Smooth muscle cell (in vitro differentiated cells): ENCODE measurements around the gene ARL3. TPM values are rescaled to one million over a fixed set of nuclear protein-coding genes. Genes with fewer than 3 reads are reported as not detected.

Experiments used
- DNase-seq: peaks from one replicate; lab custom pipeline; 2025; ENCODE audit not compliant: unreplicated experiment; lab: John Stamatoyannopoulos, UW
- H2AFZ ChIP-seq: fragments of 200-600 bp; sonication (generic); 2 replicates; pipeline ENCODE4 v1.6.0; 2016; ENCODE audit warnings: antibody characterized with exemption, low read depth, mild to moderate bottlenecking
- H3F3A ChIP-seq: fragments of 200-600 bp; sonication (generic); 2 replicates; pipeline ENCODE4 v1.6.0; 2017; ENCODE audit warnings: antibody characterized with exemption, low read depth
- H3K27ac ChIP-seq: fragments of 200-600 bp; sonication (generic); 2 replicates; pipeline ENCODE4 v1.5.1; 2016; ENCODE audit warnings: low read depth, mild to moderate bottlenecking
- H3K27me3 ChIP-seq: fragments of 200-600 bp; sonication (generic); 2 replicates; pipeline ENCODE4 v1.6.1; 2016; ENCODE audit warnings: low read depth, mild to moderate bottlenecking
- H3K36me3 ChIP-seq: fragments of 200-600 bp; sonication (generic); 2 replicates; pipeline ENCODE4 v1.5.1; 2016; ENCODE audit warnings: low read depth
- H3K4me1 ChIP-seq: fragments of 200-600 bp; sonication (generic); 2 replicates; pipeline ENCODE4 v1.5.1; 2016; ENCODE audit warnings: low read depth
- H3K4me2 ChIP-seq: fragments of 200-600 bp; sonication (generic); 2 replicates; pipeline ENCODE4 v1.6.0; 2016; ENCODE audit warnings: mild to moderate bottlenecking
- H3K4me3 ChIP-seq: fragments of 200-600 bp; sonication (generic); 2 replicates; pipeline ENCODE4 v1.5.1; 2016; ENCODE audit warnings: mild to moderate bottlenecking
- H3K79me2 ChIP-seq: fragments of 200-600 bp; sonication (generic); 2 replicates; pipeline ENCODE4 v1.6.0; 2016; ENCODE audit warnings: low read depth, mild to moderate bottlenecking
- H3K9ac ChIP-seq: fragments of 200-600 bp; sonication (generic); 2 replicates; pipeline ENCODE4 v1.6.0; 2016; ENCODE audit warnings: low read depth
- H3K9me3 ChIP-seq: fragments of 200-600 bp; sonication (generic); replicated peaks from 2 replicates; pipeline ENCODE4 v1.5.1; 2016; ENCODE audit warnings: low read depth
- H4K20me1 ChIP-seq: fragments of 200-600 bp; sonication (generic); 2 replicates; pipeline ENCODE4 v1.6.0; 2016; ENCODE audit warnings: low read depth
- CTCF ChIP-seq: fragments of 200-600 bp; sonication (generic); IDR thresholded peaks from 2 replicates; pipeline ENCODE4 v1.5.1; 2017; ENCODE audit warnings: borderline replicate concordance, mild to moderate bottlenecking, antibody characterized with exemption; ENCODE audit not compliant: insufficient read depth, poor library complexity, severe bottlenecking
- WGBS: methylation state at CpG from one replicate; pipeline ENCODE4 v1.1.7; 2016; ENCODE audit warnings: low lambda C conversion rate; 5-methylcytosine and 5-hydroxymethylcytosine counted together
- polyA plus RNA-seq: library from polyadenylated mRNA; unstranded; fragments of >200 nt; fragmentation: Nextera tagmentation; extraction: Ambion mirVana; gene quantifications from 2 replicates; pipeline ENCODE4 v1.2.1, GENCODE V29; 2016
- total RNA-seq: library from RNA; depleted of rRNA; stranded (reverse); fragments of >200 nt; gene quantifications from 2 replicates; pipeline ENCODE4 v1.2.3, GENCODE V29; 2014

ARL3 gene
- total and polyA plus RNA-seq, 2 experiments from 2014 or later, result 12.7 to 30.2 TPM

DNA sequence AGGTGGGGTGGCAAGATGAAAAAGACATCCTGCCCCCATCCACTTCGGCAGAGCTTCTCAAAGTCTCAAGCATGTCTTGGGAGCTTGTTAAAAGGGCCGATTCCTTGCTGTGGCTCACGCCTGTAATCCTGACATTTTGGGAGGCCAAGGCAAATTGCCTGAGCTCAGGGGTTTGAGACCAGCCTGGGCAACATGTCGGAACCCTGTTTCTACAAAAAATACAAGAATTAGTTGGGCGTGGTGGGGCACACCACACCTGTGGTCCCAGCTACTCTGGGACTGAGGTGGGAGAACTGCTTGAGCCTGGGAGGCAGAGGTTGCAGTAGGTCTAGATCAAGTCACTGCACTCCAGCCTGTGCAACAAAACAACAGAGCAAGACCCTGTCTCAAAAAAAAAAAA, 55.4 kb downstream of the ARL3 start:
- no peak overlapping the region for H3K27ac ChIP-seq
- 88% methylated on average over 5 of the region's 5 CpGs for WGBS
- H3K9ac ChIP-seq, result no peak overlapping the region

GRCh38 chr10:102657984-102658724, 56.0 kb downstream of the ARL3 start:
- Histone ChIP-seq H3K79me2 (peaks cover 16% of the 10 kb centered on the region), H3K36me3 (no peaks in the 10 kb centered on the region), H3K4me3 (no peak overlapping the region), H3K27me3 (no peaks in the 10 kb centered on the region), H3K4me1 (peaks cover 11% of the 10 kb centered on the region), H2AFZ (no peak overlapping the region), H3K4me2 (no peak overlapping the region), H3K9ac (no peak overlapping the region), H3K9me3 (no peaks in the 10 kb centered on the region), H3F3A (peaks cover 9% of the 10 kb centered on the region), H4K20me1 (peaks cover 54% of the 10 kb centered on the region), H3K27ac (no peak overlapping the region)
- DNase-seq, result no peak
- no peak for TF ChIP-seq CTCF
- 91% methylated on average over 13 of the region's 13 CpGs for WGBS

More for the DNA sequence above, 55.4 kb downstream of the ARL3 start:
- Histone ChIP-seq H3K4me3 (no peak overlapping the region), H3K9me3 (no peaks in the 10 kb centered on the region), H3K27me3 (no peaks in the 10 kb centered on the region), H3F3A (peaks cover 9% of the 10 kb centered on the region), H3K4me2 (no peak overlapping the region), H2AFZ (no peak overlapping the region), H4K20me1 (peaks cover 47% of the 10 kb centered on the region), H3K4me1 (peaks cover 11% of the 10 kb centered on the region), H3K79me2 (peaks cover 10% of the 10 kb centered on the region), H3K36me3 (no peaks in the 10 kb centered on the region)
- no peak for TF ChIP-seq CTCF
- DNase-seq, result no peak

DNA sequence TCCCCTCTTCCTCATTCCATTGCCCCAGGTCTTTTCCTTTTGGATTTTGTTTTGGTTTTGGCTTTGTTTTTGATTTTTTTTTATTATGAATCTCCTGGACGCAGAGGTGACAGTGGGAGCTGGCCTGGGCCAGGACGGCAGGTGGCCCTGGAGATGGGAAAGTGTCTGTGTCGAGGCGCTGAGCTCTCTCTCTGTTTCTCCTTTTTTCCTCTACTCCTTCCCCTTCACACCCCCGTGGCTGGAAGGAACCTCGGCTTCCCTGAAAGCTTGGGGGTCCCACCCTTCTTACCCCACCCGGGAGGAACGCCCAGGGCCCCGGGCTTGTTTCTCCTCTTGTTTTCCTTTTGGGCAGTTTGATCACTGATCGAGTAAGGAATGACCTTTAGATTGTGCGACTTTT, 56.7 kb downstream of the ARL3 start:
- Histone ChIP-seq H3K4me1 (peaks cover 11% of the 10 kb centered on the region), H3K9me3 (no peaks in the 10 kb centered on the region), H3K4me3 (no peak overlapping the region), H4K20me1 (peaks cover 61% of the 10 kb centered on the region), H3K4me2 (no peak overlapping the region), H3F3A (peaks cover 9% of the 10 kb centered on the region), H3K36me3 (no peaks in the 10 kb centered on the region), H3K27ac (no peak overlapping the region), H3K27me3 (no peaks in the 10 kb centered on the region), H3K9ac (no peak overlapping the region), H2AFZ (no peak overlapping the region), H3K79me2 (peaks cover 24% of the 10 kb centered on the region)
- WGBS, result 95% methylated on average over 11 of the region's 11 CpGs
- no peak for TF ChIP-seq CTCF
- DNase-seq, result no peak
